Neural progenitor cell (in vitro differentiated cells): Measurements from ENCODE around the gene WDPCP. TPM values are rescaled to one million over a fixed set of nuclear protein-coding genes. Genes with fewer than 3 reads are reported as not detected.
A peak's percentile ranks its signal among the peaks of the same experiment; 100 is the strongest.

Experiments used
- DNase-seq: peaks from one replicate; pipeline ENCODE4 v3.0.0-alpha.2; 2016; ENCODE audit warnings: low spot score
- H2AFZ ChIP-seq: fragments of 200-600 bp; sonication (generic); replicated peaks from 2 replicates; pipeline ENCODE4 v1.6.1; 2016; ENCODE audit warnings: antibody characterized with exemption
- H3F3A ChIP-seq: fragments of 200-600 bp; sonication (generic); 2 replicates; pipeline ENCODE4 v1.6.1; 2016; ENCODE audit warnings: antibody characterized with exemption, low read depth
- H3K27ac ChIP-seq: fragments of 200-600 bp; sonication (generic); 2 replicates; pipeline ENCODE4 v1.5.1; 2016; ENCODE audit warnings: mild to moderate bottlenecking
- H3K27me3 ChIP-seq: fragments of 200-600 bp; sonication (generic); 2 replicates; pipeline ENCODE4 v1.6.1; 2016; ENCODE audit warnings: mild to moderate bottlenecking, moderate library complexity
- H3K36me3 ChIP-seq: fragments of 200-600 bp; sonication (generic); 2 replicates; pipeline ENCODE4 v1.5.1; 2016
- H3K4me1 ChIP-seq: fragments of 200-600 bp; sonication (generic); 2 replicates; pipeline ENCODE4 v1.6.1; 2016; ENCODE audit warnings: mixed run types
- H3K4me2 ChIP-seq: fragments of 200-600 bp; sonication (generic); 2 replicates; pipeline ENCODE4 v1.6.1; 2016
- H3K4me3 ChIP-seq: fragments of 200-600 bp; sonication (generic); 2 replicates; pipeline ENCODE4 v1.5.1; 2016
- H3K79me2 ChIP-seq: fragments of 200-600 bp; sonication (generic); 2 replicates; pipeline ENCODE4 v1.6.1; 2016; ENCODE audit warnings: low read depth
- H3K9ac ChIP-seq: fragments of 200-600 bp; sonication (generic); 2 replicates; pipeline ENCODE4 v1.6.1; 2016
- H3K9me3 ChIP-seq: fragments of 200-600 bp; sonication (generic); 2 replicates; pipeline ENCODE4 v1.5.1; 2016; ENCODE audit warnings: low read depth
- H4K20me1 ChIP-seq: fragments of 200-600 bp; sonication (generic); 2 replicates; pipeline ENCODE4 v1.6.1; 2016; ENCODE audit warnings: low read depth
- H3K27ac Mint-ChIP-seq: 3 replicates; pipeline ENCODE4 v1.8.0; 2021; ENCODE audit warnings: mixed read lengths
- H3K27me3 Mint-ChIP-seq: 2 replicates; pipeline ENCODE4 v1.8.0; 2022; ENCODE audit warnings: low read depth, mild to moderate bottlenecking, inconsistent platforms, moderate library complexity, mixed read lengths; ENCODE audit not compliant: insufficient read depth
- H3K36me3 Mint-ChIP-seq: 3 replicates; pipeline ENCODE4 v1.8.0; 2021; ENCODE audit warnings: mixed read lengths
- H3K4me1 Mint-ChIP-seq: 3 replicates; pipeline ENCODE4 v1.8.0; 2021; ENCODE audit warnings: mixed read lengths
- H3K4me3 Mint-ChIP-seq: 3 replicates; pipeline ENCODE4 v1.8.0; 2021; ENCODE audit warnings: mild to moderate bottlenecking, moderate library complexity, mixed read lengths
- H3K9me3 Mint-ChIP-seq: 3 replicates; pipeline ENCODE4 v1.8.0; 2020; ENCODE audit warnings: mixed read lengths
- CTCF ChIP-seq: fragments of 200-600 bp; sonication (generic); IDR thresholded peaks from 2 replicates; pipeline ENCODE4 v1.5.1; 2017; ENCODE audit warnings: antibody characterized with exemption, mild to moderate bottlenecking
- EZH2 ChIP-seq: fragments of 200-600 bp; sonication (generic); IDR thresholded peaks from 2 replicates; pipeline ENCODE4 v1.6.1; 2017; ENCODE audit warnings: antibody characterized with exemption, mild to moderate bottlenecking, moderate library complexity
- EZH2phosphoT487 ChIP-seq: fragments of 200-600 bp; sonication (generic); IDR thresholded peaks from 2 replicates; pipeline ENCODE4 v1.6.1; 2017; ENCODE audit warnings: antibody characterized with exemption
- total RNA-seq: library from RNA; depleted of rRNA; stranded (reverse); fragments of >200 nt; gene quantifications from 2 replicates; pipeline ENCODE4 v1.2.3, GENCODE V29; 2015; ENCODE audit warnings: low replicate concordance

WDPCP gene
- total RNA-seq, 1 donor from 2014 or later: 11.4 TPM

- no peak overlapping the region for H3K9ac ChIP-seq
- H3K4me3 Mint-ChIP-seq: no peak overlapping the region
- no peaks in the 10 kb centered on the region for H3K36me3 Mint-ChIP-seq
- TF ChIP-seq CTCF (no peak), EZH2 (no peak), EZH2phosphoT487 (no peak)
- H3K9me3 Mint-ChIP-seq: peaks cover 3% of the 10 kb centered on the region
- H3K27me3 ChIP-seq: no peaks in the 10 kb centered on the region
- no peaks in the 10 kb centered on the region for H3K27me3 Mint-ChIP-seq
- H3K27ac ChIP-seq: no peak overlapping the region
- DNase-seq: no peak
- H3K79me2 ChIP-seq: no peaks in the 10 kb centered on the region
- H2AFZ ChIP-seq: no peak overlapping the region
- H3K36me3 ChIP-seq: no peaks in the 10 kb centered on the region
- peaks cover 11% of the 10 kb centered on the region for H3K4me1 Mint-ChIP-seq
- H3K4me2 ChIP-seq: no peak overlapping the region
- no peaks in the 10 kb centered on the region for H4K20me1 ChIP-seq
- H3K4me3 ChIP-seq: no peak overlapping the region
- no peak overlapping the region for H3K27ac Mint-ChIP-seq
- peaks cover 34% of the 10 kb centered on the region for H3F3A ChIP-seq
- peaks cover 37% of the 10 kb centered on the region for H3K4me1 ChIP-seq
- no peaks in the 10 kb centered on the region for H3K9me3 ChIP-seq
These were observed 31.1 kb upstream of the WDPCP start for GRCh38 chr2:63619328-63619727.

GRCh38 chr2:63617366-63617765, 29.1 kb upstream of the WDPCP start:
- Histone ChIP-seq H3K4me3 (no peak overlapping the region), H3K79me2 (no peaks in the 10 kb centered on the region), H3K4me2 (peak overlapping the region; percentile 24), H3K27me3 (no peaks in the 10 kb centered on the region), H3K9me3 (no peaks in the 10 kb centered on the region), H3K9ac (no peak overlapping the region), H3K4me1 (peaks cover 54% of the 10 kb centered on the region), H3F3A (peaks cover 53% of the 10 kb centered on the region), H2AFZ (peak overlapping the region; percentile 15), H4K20me1 (no peaks in the 10 kb centered on the region), H3K27ac (peak overlapping the region; percentile 19), H3K36me3 (no peaks in the 10 kb centered on the region)
- Mint-ChIP-seq H3K27me3 (no peaks in the 10 kb centered on the region), H3K9me3 (peaks cover 3% of the 10 kb centered on the region), H3K4me1 (peaks cover 21% of the 10 kb centered on the region), H3K4me3 (no peak overlapping the region), H3K27ac (no peak overlapping the region), H3K36me3 (no peaks in the 10 kb centered on the region)
- DNase-seq: no peak
- TF ChIP-seq EZH2phosphoT487 (no peak), CTCF (no peak), EZH2 (no peak)

GRCh38 chr2:63614983-63615945, 27.0 kb upstream of the WDPCP start:
- Histone ChIP-seq H2AFZ (peak overlapping the region; percentile 80), H4K20me1 (no peaks in the 10 kb centered on the region), H3K27ac (peak overlapping the region; percentile 92), H3K4me3 (peak overlapping the region; percentile 19), H3F3A (peaks cover 53% of the 10 kb centered on the region), H3K79me2 (peaks cover 12% of the 10 kb centered on the region), H3K4me1 (peaks cover 54% of the 10 kb centered on the region), H3K36me3 (no peaks in the 10 kb centered on the region), H3K9ac (peak overlapping the region; percentile 10), H3K27me3 (no peaks in the 10 kb centered on the region), H3K9me3 (no peaks in the 10 kb centered on the region), H3K4me2 (peak overlapping the region; percentile 26)
- no peak overlapping the region for H3K27ac Mint-ChIP-seq
- H3K4me3 Mint-ChIP-seq: no peak overlapping the region
- no peaks in the 10 kb centered on the region for H3K27me3 Mint-ChIP-seq
- peak; percentile 70 for DNase-seq
- no peaks in the 10 kb centered on the region for H3K36me3 Mint-ChIP-seq
- no peaks in the 10 kb centered on the region for H3K9me3 Mint-ChIP-seq
- no peak for TF ChIP-seq EZH2phosphoT487
- TF ChIP-seq EZH2: no peak
- TF ChIP-seq CTCF: no peak
- H3K4me1 Mint-ChIP-seq: peaks cover 21% of the 10 kb centered on the region
